Neural cell (in vitro differentiated cells): ENCODE measurements around the gene TAAR2. TPM values are rescaled to one million over a fixed set of nuclear protein-coding genes. Genes with fewer than 3 reads are reported as not detected.

Experiments
- H2AFZ ChIP-seq: fragments of 200-600, 300-800 bp; sonication (generic), shearing (Covaris generic); 2 replicates; pipeline ENCODE4 v1.6.0; 2014; ENCODE audit warnings: low read depth, mild to moderate bottlenecking, antibody characterized with exemption, low read length, moderate library complexity
- H3F3A ChIP-seq: fragments of 200-600 bp; shearing (Covaris generic); 2 replicates; pipeline ENCODE4 v1.6.1; 2016; ENCODE audit warnings: mild to moderate bottlenecking, moderate library complexity, mixed read lengths, antibody characterized with exemption, low read length; ENCODE audit not compliant: insufficient read depth, poor library complexity, severe bottlenecking
- H3K27ac ChIP-seq: fragments of 200-600, 300-800 bp; sonication (generic), shearing (Covaris generic); 2 replicates; pipeline ENCODE4 v1.5.1; 2014; ENCODE audit warnings: mild to moderate bottlenecking, low read length, moderate library complexity
- H3K27me3 ChIP-seq: fragments of 300-800, 200-600 bp; sonication (generic), shearing (Covaris generic); 2 replicates; pipeline ENCODE4 v1.6.0; 2014; ENCODE audit warnings: mild to moderate bottlenecking, low read depth, low read length, moderate library complexity; ENCODE audit not compliant: insufficient read depth
- H3K36me3 ChIP-seq: fragments of 300-800, 200-600 bp; sonication (generic), shearing (Covaris generic); 2 replicates; pipeline ENCODE4 v1.5.1; 2014; ENCODE audit warnings: mild to moderate bottlenecking, antibody characterized with exemption, low read length, moderate library complexity; ENCODE audit not compliant: insufficient read depth
- H3K4me2 ChIP-seq: fragments of 300-800, 200-600 bp; sonication (generic), shearing (Covaris generic); 2 replicates; pipeline ENCODE4 v1.6.0; 2014; ENCODE audit warnings: mild to moderate bottlenecking, low read length
- H3K4me3 ChIP-seq: fragments of 300-800, 200-600 bp; sonication (generic), shearing (Covaris generic); 2 replicates; pipeline ENCODE4 v1.5.1; 2014; ENCODE audit warnings: mild to moderate bottlenecking, low read length, moderate library complexity
- H3K79me2 ChIP-seq: fragments of 200-600 bp; shearing (Covaris generic); replicated peaks from 2 replicates; pipeline ENCODE4 v1.6.0; 2014; ENCODE audit warnings: mild to moderate bottlenecking, low read length, moderate library complexity; ENCODE audit not compliant: insufficient read depth
- H3K9ac ChIP-seq: fragments of 300-800, 200-600 bp; sonication (generic), shearing (Covaris generic); 2 replicates; pipeline ENCODE4 v1.6.1; 2016; ENCODE audit warnings: mild to moderate bottlenecking, low read length, mixed read lengths
- H3K9me2 ChIP-seq: fragments of 200-600 bp; shearing (Covaris generic); 2 replicates; pipeline ENCODE4 v1.6.1; 2016; ENCODE audit warnings: mild to moderate bottlenecking, low read length, mixed read lengths; ENCODE audit not compliant: insufficient read depth
- H3K9me3 ChIP-seq: fragments of 200-600, 300-800 bp; sonication (generic), shearing (Covaris generic); 2 replicates; pipeline ENCODE4 v1.6.1; 2016; ENCODE audit warnings: mild to moderate bottlenecking, mixed run types, low read length, moderate library complexity, mixed read lengths
- H4K20me1 ChIP-seq: fragments of 200-600 bp; shearing (Covaris generic); 2 replicates; pipeline ENCODE4 v1.6.1; 2016; ENCODE audit warnings: mild to moderate bottlenecking, mixed run types; ENCODE audit not compliant: insufficient read depth
- EP300 ChIP-seq: fragments of 450-650 bp; conservative IDR thresholded peaks from 2 replicates; pipeline ENCODE4 v1.6.1; 2014; ENCODE audit warnings: antibody characterized with exemption, mild to moderate bottlenecking, moderate library complexity; ENCODE audit not compliant: poor library complexity, severe bottlenecking
- EZH2 ChIP-seq: fragments of 200-600, 300-800 bp; shearing (Covaris generic), sonication (generic); IDR thresholded peaks from 2 replicates; pipeline ENCODE4 v1.6.1; 2014; ENCODE audit warnings: antibody characterized with exemption, low read length, borderline replicate concordance, mild to moderate bottlenecking; ENCODE audit not compliant: insufficient read depth, poor library complexity, severe bottlenecking
- MXI1 ChIP-seq: fragments of 450-650 bp; conservative IDR thresholded peaks from 2 replicates; pipeline ENCODE4 v1.6.1; 2014; ENCODE audit warnings: antibody characterized with exemption, mild to moderate bottlenecking; ENCODE audit not compliant: poor library complexity, severe bottlenecking
- POLR2AphosphoS5 ChIP-seq: IDR thresholded peaks from 2 replicates; pipeline ENCODE4 v1.6.1; 2012
- RAD21 ChIP-seq: fragments of 450-650 bp; conservative IDR thresholded peaks from 2 replicates; pipeline ENCODE4 v1.6.1; 2014; ENCODE audit warnings: antibody characterized with exemption, mild to moderate bottlenecking, moderate library complexity
- SMC3 ChIP-seq: fragments of 450-650 bp; conservative IDR thresholded peaks from 2 replicates; pipeline ENCODE4 v1.6.1; 2014; ENCODE audit warnings: antibody characterized with exemption, mild to moderate bottlenecking, moderate library complexity; ENCODE audit not compliant: poor library complexity
- TAF1 ChIP-seq: IDR thresholded peaks from 2 replicates; pipeline ENCODE4 v1.6.1; 2012; ENCODE audit warnings: low read depth
- polyA plus RNA-seq: library from polyadenylated mRNA; depleted of rRNA; stranded (reverse); fragments of >200 nt; gene quantifications from 2 replicates; pipeline ENCODE4 v1.2.3, GENCODE V29; 2014
- TF ChIP-seq, protein P1 (sequence below): fragments of 450-650 bp; IDR thresholded peaks from 2 replicates; pipeline ENCODE4 v1.5.1; 2014; ENCODE audit warnings: antibody characterized with exemption, mild to moderate bottlenecking, moderate library complexity; ENCODE audit not compliant: poor library complexity, severe bottlenecking
- TF ChIP-seq, protein P2 (sequence below): IDR thresholded peaks from 2 replicates; pipeline ENCODE4 v1.6.1; 2012; ENCODE audit warnings: borderline replicate concordance

The TAAR2 gene
- polyA plus RNA-seq, 1 donor from 2014 or later = not detected

GRCh38 chr6:132666118-132666517 lies 42.0 kb upstream of the TAAR2 start:
- H2AFZ ChIP-seq = no peak overlapping the region
- no peaks in the 10 kb centered on the region for H3K9me2 ChIP-seq
- H3K9me3 ChIP-seq = no peaks in the 10 kb centered on the region
- no peak overlapping the region for H3K9ac ChIP-seq
- no peaks in the 10 kb centered on the region for H3K27me3 ChIP-seq
- no peaks in the 10 kb centered on the region for H3K79me2 ChIP-seq
- no peak overlapping the region for H3K4me2 ChIP-seq
- H3K27ac ChIP-seq = no peak overlapping the region
- no peak overlapping the region for H3K4me3 ChIP-seq
- H4K20me1 ChIP-seq = no peaks in the 10 kb centered on the region
- no peaks in the 10 kb centered on the region for H3K36me3 ChIP-seq
- no peaks in the 10 kb centered on the region for H3F3A ChIP-seq
- no peak for TF ChIP-seq EZH2
- TF ChIP-seq, protein P1, sequence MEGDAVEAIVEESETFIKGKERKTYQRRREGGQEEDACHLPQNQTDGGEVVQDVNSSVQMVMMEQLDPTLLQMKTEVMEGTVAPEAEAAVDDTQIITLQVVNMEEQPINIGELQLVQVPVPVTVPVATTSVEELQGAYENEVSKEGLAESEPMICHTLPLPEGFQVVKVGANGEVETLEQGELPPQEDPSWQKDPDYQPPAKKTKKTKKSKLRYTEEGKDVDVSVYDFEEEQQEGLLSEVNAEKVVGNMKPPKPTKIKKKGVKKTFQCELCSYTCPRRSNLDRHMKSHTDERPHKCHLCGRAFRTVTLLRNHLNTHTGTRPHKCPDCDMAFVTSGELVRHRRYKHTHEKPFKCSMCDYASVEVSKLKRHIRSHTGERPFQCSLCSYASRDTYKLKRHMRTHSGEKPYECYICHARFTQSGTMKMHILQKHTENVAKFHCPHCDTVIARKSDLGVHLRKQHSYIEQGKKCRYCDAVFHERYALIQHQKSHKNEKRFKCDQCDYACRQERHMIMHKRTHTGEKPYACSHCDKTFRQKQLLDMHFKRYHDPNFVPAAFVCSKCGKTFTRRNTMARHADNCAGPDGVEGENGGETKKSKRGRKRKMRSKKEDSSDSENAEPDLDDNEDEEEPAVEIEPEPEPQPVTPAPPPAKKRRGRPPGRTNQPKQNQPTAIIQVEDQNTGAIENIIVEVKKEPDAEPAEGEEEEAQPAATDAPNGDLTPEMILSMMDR = no peak
- no peak for TF ChIP-seq POLR2AphosphoS5
- TF ChIP-seq MXI1 = no peak
- TF ChIP-seq, protein P2, sequence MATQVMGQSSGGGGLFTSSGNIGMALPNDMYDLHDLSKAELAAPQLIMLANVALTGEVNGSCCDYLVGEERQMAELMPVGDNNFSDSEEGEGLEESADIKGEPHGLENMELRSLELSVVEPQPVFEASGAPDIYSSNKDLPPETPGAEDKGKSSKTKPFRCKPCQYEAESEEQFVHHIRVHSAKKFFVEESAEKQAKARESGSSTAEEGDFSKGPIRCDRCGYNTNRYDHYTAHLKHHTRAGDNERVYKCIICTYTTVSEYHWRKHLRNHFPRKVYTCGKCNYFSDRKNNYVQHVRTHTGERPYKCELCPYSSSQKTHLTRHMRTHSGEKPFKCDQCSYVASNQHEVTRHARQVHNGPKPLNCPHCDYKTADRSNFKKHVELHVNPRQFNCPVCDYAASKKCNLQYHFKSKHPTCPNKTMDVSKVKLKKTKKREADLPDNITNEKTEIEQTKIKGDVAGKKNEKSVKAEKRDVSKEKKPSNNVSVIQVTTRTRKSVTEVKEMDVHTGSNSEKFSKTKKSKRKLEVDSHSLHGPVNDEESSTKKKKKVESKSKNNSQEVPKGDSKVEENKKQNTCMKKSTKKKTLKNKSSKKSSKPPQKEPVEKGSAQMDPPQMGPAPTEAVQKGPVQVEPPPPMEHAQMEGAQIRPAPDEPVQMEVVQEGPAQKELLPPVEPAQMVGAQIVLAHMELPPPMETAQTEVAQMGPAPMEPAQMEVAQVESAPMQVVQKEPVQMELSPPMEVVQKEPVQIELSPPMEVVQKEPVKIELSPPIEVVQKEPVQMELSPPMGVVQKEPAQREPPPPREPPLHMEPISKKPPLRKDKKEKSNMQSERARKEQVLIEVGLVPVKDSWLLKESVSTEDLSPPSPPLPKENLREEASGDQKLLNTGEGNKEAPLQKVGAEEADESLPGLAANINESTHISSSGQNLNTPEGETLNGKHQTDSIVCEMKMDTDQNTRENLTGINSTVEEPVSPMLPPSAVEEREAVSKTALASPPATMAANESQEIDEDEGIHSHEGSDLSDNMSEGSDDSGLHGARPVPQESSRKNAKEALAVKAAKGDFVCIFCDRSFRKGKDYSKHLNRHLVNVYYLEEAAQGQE = no peak
- no peak for TF ChIP-seq EP300
- no peak for TF ChIP-seq TAF1

GRCh38 chr6:132664309-132665034 lies 40.4 kb upstream of the TAAR2 start:
- no peak overlapping the region for H2AFZ ChIP-seq
- no peaks in the 10 kb centered on the region for H4K20me1 ChIP-seq
- H3K4me2 ChIP-seq = no peak overlapping the region
- no peak overlapping the region for H3K4me3 ChIP-seq
- H3K9ac ChIP-seq = no peak overlapping the region
- H3K9me3 ChIP-seq = no peaks in the 10 kb centered on the region
- no peaks in the 10 kb centered on the region for H3K27me3 ChIP-seq
- TF ChIP-seq MXI1 (no peak), SMC3 (no peak), TAF1 (no peak), RAD21 (no peak), POLR2AphosphoS5 (no peak), EP300 (no peak), EZH2 (no peak)
- TF ChIP-seq, protein P1 = no peak
- TF ChIP-seq, protein P2 = no peak
- H3K9me2 ChIP-seq = no peaks in the 10 kb centered on the region
- H3K36me3 ChIP-seq = no peaks in the 10 kb centered on the region
- H3K27ac ChIP-seq = no peak overlapping the region
- no peaks in the 10 kb centered on the region for H3F3A ChIP-seq
- no peaks in the 10 kb centered on the region for H3K79me2 ChIP-seq
